Fibroblast of gingiva (primary cell): Measurements from ENCODE around the gene CEACAM4.
A peak's percentile ranks its signal among the peaks of the same experiment; 100 is the strongest.
"Not testable (repeated sequence)": the region's sequence is repeated elsewhere in the genome, so short reads cannot be mapped to it uniquely, and the experiment has no call there.

ENCODE experiments used
- DNase-seq: peaks from one replicate; pipeline ENCODE4 v3.0.0-alpha.2; 2011; ENCODE audit warnings: low read depth

Gene CEACAM4

GRCh38 chr19:41626877-41627276 is at the start of gene CEACAM4:
Gene CEACAM4 (minus strand): TSS chr19:41627074. CDS start chr19:41626963, 111 bp downstream.
- no peak for DNase-seq

- DNase-seq, result no peak
Observed at GRCh38 chr19:41671486-41671885, 44.6 kb upstream of the CEACAM4 start.

DNA sequence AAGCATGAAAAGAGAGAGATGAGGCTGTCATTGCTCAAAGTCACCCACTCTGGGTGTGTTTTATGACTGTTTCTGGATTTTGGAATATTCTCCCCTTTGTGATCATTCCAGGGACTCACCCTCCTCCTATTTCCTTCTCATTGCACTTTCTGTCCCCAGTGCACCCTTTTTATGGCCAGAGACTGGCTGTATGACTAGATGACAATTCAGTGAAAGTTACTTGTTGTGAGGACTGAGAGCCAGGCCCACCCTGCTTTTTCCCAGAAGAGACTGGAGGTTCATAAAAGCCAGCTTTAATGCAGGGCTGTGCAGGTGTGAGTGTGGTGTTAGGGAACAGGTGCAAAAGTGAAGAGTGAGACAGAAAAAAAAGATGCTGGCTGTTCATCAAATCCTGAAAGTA is 43.9 kb upstream of the CEACAM4 start:
- DNase-seq, result no peak

DNA sequence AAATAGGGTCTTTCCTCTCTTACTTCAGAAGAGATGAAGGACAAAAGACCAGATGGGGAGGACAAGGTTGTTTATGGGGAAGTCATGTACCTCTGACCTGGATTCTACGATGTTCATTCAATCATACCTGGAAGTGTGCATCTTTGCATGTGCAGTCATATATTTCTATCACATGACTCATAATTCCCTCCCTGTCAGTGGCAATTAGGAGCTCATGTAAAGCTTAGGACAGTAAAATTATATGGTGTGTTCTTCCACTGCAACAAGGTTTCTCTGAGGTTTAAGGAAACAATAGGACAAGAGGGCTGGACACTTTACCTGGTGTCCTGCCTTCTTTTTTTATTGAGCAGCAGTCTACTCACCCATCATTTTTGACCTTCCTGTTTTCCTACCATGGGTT is 41.4 kb upstream of the CEACAM4 start:
- DNase-seq, result no peak

- DNase-seq, result no peak
Observed at GRCh38 chr19:41666075-41666474, 39.2 kb upstream of the CEACAM4 start.

DNA sequence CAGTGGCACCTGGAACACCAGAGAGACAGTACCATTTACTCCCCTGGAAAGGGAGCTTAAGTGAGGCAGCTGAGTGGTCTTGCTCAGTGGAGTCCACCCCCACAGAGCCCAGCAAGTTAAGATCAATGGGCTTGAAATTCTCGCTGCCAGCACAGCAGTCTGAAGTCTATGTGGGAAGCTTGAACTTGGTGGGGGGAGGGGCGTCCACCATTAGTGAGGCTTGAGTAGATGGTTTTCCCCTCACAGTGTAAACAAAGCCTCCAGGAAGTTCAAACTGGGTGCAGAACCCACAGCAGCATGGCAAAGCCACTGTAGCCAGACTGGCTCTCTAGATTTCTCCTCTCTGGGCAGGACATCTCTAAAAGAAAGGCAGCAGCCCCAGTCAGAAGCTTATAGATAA is 30.3 kb upstream of the CEACAM4 start:
- no peak for DNase-seq

- not testable (repeated sequence) for DNase-seq
Observed at GRCh38 chr19:41656756-41657155, 29.9 kb upstream of the CEACAM4 start.

- no peak for DNase-seq
Observed at GRCh38 chr19:41652250-41652649, 25.4 kb upstream of the CEACAM4 start.

GRCh38 chr19:41649827-41650226 is 23.0 kb upstream of the CEACAM4 start:
- no peak for DNase-seq

DNA sequence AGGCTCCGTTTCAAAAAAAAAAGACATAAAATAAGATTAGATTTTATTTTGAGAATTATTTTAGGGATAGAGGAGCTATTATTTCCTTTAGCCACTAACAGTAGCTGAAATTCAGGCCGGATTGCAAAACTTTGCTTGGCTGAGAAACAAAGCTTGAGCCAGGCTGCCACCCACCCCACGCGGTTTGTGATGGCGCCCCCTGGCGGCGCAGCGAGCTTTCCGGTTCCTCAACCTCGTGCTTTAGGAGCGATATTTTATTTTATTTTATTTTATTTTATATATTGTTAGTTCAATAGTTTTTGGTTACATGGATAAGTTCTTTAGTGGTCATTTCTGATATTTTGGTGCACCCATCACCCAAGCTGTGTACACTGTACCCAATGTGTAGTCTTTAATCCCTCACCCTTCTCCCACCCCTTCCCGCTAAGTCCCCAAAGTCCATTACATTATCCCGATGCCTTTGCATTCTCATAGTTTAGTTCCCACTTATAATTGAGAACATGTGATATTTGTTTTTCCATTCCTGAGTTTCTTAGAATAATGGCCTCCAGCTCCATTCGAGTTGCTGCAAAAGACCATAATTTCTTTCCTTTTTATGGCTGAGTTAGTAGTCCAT is 19.8 kb upstream of the CEACAM4 start:
- no peak for DNase-seq

- peak; percentile 38 for DNase-seq
Observed at GRCh38 chr19:41641879-41642485, 15.1 kb upstream of the CEACAM4 start.

DNA sequence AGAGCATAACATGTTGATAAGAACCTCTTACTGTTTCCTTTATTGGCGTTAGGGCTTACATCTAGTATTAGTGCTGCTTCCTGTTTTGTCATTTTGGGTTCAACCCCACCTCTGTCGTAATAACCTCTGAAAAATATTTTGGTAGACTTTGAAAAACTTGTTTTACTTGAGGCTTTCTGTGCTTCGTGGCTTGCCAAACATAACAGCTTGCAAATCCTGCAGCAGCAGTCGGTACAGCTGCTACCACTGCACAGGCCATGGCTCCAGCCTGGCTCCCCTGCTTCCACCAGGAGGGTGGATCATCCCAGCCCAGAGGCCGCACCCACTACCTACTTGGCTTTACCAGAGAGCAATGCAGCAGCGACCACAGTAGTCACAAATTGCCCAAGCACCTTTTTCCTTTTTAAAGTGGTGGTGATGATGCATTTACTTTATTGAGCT is 11.8 kb upstream of the CEACAM4 start:
- DNase-seq, result no peak

- DNase-seq, result no peak
Observed at GRCh38 chr19:41637484-41637883, 10.6 kb upstream of the CEACAM4 start.

GRCh38 chr19:41627966-41628675 is 1.2 kb upstream of the CEACAM4 start:
- DNase-seq, result no peak

DNA sequence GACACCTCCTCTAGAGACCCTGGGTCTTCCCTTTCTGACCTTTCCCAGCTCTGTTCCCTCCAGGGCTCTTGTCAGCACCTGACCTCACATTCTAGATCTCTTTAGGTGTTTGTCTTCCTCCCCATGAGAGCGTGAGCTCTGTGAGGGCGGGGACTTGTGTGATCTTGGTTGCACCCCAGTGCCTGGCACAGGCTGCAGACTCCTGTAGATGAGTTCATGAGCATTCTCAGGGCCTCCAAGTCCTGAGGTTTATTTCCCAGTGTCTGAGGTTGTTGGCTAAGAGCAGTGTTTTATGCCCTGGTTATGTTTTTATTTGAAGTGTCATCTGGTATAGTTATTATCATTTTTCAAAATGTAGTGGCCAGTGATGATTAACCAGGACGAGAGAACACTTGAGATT is 596 bp downstream of the CEACAM4 start:
- no peak for DNase-seq

GRCh38 chr19:41624937-41625336 is 1.9 kb downstream of the CEACAM4 start:
- DNase-seq, result no peak

GRCh38 chr19:41624515-41624914 is 2.4 kb downstream of the CEACAM4 start:
- no peak for DNase-seq

DNA sequence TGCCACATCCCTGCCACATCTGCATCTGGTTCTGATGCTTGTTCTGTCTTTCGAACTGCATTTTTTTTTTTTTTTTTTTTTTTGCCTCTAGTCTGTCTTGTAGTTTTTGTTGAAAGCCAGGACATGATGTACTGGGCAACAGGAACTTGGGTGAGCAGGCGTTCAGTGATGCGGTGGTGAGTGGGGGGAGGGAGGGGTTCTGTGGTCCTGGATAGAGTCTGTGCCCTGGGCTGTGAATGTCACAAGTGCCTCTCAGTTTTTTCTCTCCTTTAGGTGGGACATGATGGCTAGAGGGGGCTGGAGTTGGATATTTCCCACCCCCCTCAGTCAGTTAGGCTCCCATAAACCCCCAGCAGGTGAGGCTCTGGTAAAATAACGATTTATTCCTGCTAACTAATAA is 3.5 kb downstream of the CEACAM4 start:
- no peak for DNase-seq

- DNase-seq, result no peak
Observed at GRCh38 chr19:41621654-41622053, 5.2 kb downstream of the CEACAM4 start.

DNA sequence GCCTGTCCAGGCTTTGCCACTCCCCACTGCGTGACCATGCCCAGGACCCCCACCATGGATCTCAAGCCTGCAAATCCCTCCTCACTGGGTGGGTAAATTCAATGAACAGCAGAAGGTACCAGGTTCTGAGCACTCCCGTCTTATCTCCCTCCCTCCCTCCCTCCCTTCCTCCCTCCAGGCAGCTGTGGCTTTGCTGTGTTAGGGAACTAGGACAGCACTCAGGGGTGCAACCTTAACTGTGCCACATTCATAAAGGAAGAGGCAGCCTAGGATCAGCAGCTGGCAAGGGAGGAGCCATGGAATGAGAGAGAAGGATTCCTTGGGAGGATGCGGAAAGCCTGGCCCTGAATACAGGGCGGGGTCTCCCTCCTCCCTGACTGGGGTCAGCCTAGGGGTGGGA is 5.6 kb downstream of the CEACAM4 start:
- no peak for DNase-seq

DNA sequence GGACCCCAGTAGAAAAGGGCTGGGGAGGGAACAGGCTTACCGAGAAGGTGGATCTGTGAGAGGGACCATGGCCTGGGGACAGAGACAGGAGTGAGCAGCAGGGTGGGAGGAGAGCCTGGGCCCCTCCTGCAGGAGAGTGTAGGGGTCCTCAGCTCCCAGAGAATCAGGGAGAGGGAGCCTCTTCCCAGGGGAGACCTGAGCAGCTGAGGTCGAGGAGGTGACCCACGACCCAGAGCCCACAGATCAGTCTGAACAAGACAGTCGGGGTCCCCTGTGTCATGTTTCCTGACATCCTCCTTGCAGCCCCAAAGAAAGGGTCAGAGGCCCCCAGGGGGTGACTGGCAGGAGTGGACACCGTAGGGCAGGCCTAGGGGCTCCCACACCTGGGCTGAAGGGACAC is 6.7 kb downstream of the CEACAM4 start:
- no peak for DNase-seq

DNA sequence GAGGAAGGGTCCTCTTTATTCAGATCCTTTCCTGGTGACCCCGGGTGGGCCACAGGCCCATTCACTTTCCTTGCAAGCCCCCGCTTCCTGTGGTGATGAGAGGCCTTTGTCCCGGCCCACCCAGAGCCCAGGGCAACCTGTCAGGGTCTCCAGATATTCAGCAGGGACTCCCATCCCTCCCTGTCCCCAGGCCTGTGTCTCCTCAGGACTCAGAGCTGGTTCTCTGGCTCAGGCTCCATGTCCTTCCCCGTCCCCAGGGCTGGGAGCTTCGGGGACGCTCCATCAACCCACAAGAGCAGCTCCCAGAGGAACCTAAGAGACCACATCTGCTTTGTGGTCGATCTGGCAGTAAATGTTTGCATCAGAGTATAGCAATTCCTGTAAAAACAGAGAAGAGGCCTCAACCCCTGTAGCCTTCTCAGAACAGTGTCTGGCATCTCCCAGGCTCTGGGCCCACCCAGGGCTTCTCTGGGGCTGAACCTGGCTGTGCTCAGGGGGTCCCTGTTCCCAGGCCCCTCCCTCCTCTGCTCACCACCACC is 7.8 kb downstream of the CEACAM4 start:
- DNase-seq, result no peak
